Measurements from ENCODE around the gene NSUN5. TPM values are rescaled to one million over a fixed set of nuclear protein-coding genes. Genes with fewer than 3 reads are reported as not detected.
"Not testable (repeated sequence)": the region's sequence is repeated elsewhere in the genome, so short reads cannot be mapped to it uniquely, and the experiment has no call there.

The NSUN5 gene
- total RNA-seq, 4 donors from 2014 or later = 5.9 to 27.1 (median 13.7) TPM

GRCh38 chr7:73297235-73297634, 11.4 kb downstream of the NSUN5 start:
- H3K27ac ChIP-seq; H3K36me3 ChIP-seq; DNase-seq; H3K9me3 ChIP-seq; H3K4me1 ChIP-seq; intact Hi-C loops (cut with DNase I; ENCODE audit: low total_unique reads); H3K4me3 ChIP-seq; H3K27me3 ChIP-seq: not testable (repeated sequence)

GRCh38 chr7:73277210-73277609, 31.4 kb downstream of the NSUN5 start:
- H3K4me1 ChIP-seq; H3K4me3 ChIP-seq; H3K9me3 ChIP-seq; H3K27ac ChIP-seq; H3K27me3 ChIP-seq; DNase-seq; H3K36me3 ChIP-seq; intact Hi-C loops (cut with DNase I; ENCODE audit: low total_unique reads): not testable (repeated sequence)

DNA sequence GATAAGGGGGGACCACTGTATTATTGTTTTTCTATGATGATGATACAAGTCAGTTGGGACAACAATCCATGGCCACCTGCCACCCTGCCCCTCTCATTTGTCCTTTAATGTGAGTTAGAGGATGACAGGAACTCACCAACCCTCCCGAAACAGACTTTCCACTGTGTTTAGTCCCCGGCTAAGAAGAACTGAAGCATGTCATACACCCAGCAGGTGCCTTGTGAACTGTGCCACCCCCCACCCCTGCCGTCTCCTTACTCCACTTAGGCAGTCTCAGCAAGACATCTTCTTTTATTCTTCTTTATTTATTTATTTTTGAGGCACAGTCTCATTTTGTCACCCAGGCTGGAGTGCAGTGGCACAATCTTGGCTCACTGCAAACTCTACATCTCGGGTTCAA, 40.8 kb downstream of the NSUN5 start:
- H3K9me3 ChIP-seq; H3K27ac ChIP-seq; DNase-seq; H3K36me3 ChIP-seq; H3K4me3 ChIP-seq; H3K4me1 ChIP-seq; H3K27me3 ChIP-seq; intact Hi-C loops (cut with DNase I; ENCODE audit: low total_unique reads): not testable (repeated sequence)

DNA sequence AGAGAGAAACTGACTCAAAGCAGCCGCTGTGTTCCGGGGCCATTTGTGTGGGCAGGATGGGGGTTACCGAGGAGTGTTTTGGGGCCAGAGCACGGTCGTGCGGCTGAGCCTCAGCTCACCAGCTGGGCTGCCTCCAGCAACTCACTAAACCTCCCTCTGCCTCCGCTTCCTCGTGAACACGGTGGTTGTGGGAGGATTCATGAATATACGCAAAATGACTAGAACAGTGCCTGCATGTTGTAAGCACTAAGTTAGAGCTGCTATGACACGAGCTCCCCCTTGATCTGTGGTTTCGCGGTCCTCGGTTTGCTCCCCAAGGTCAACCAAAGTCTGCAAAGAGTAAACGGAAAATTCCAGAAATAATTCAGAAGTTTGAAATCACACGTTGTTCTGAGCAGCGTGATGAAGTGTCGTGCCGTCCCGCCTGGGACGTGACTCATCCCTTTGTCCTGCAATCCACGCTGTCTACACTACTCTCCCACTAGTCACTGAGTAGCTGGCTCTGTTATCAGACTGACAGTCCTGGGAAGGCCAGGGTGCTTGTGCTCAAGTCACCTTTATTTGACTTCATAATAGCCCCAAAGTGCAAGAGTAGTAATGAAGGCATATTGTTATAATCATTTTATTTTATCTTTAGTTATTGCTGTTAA, 41.8 kb downstream of the NSUN5 start:
- intact Hi-C loops (cut with DNase I; ENCODE audit: low total_unique reads); H3K27me3 ChIP-seq: not testable (repeated sequence)

GRCh38 chr7:73262416-73262815, 46.2 kb downstream of the NSUN5 start:
- H3K27me3 ChIP-seq; H3K4me1 ChIP-seq; H3K36me3 ChIP-seq; H3K9me3 ChIP-seq; DNase-seq; H3K4me3 ChIP-seq; H3K27ac ChIP-seq; intact Hi-C loops (cut with DNase I; ENCODE audit: low total_unique reads): not testable (repeated sequence)

More for the DNA sequence above, 41.8 kb downstream of the NSUN5 start:
- DNase-seq, H3K4me3 ChIP-seq, H3K9me3 ChIP-seq, H3K27ac ChIP-seq, H3K4me1 ChIP-seq, H3K36me3 ChIP-seq: not testable (repeated sequence)

Small RNA genes within 50 kb of the gene (small RNA-seq; reads per million reads assigned to genes)
- not detected for gene RNU6-1080P

Other genes starting within 250 kb of the NSUN5 start
- under 1 TPM in 1 of 4 donors, not detected in 3; 0.14 TPM for gene SPDYE9, start 222.8 kb downstream of the NSUN5 start, total RNA-seq
- under 1 TPM in 1 of 4 donors, not detected in 3; 0.21 TPM for gene TRIM50, start 19.3 kb upstream of the NSUN5 start, total RNA-seq
- gene FKBP6, start 19.3 kb upstream of the NSUN5 start, total RNA-seq = under 1 TPM in 1 of 4 donors, not detected in 3; 0.14 TPM
- 1 to 10 TPM in 1 of 4 donors, under 1 TPM in 2, not detected in 1; 0.55 to 1.5 (median 0.90) TPM for gene FZD9, start 125.0 kb upstream of the NSUN5 start, total RNA-seq
- 10 to 100 TPM; 29.5 to 79.5 (median 59.8) TPM for gene BAZ1B, start 213.5 kb upstream of the NSUN5 start, total RNA-seq
- gene BCL7B, start 248.9 kb upstream of the NSUN5 start, total RNA-seq = 10 to 100 TPM; 13.8 to 63.5 (median 43.7) TPM

Measured in uterus (tissue), 4 donors.